ENCODE measurements around the gene TRAPPC10.

Gene TRAPPC10

GRCh38 chr21:43966946-43967512, 45.1 kb upstream of the TRAPPC10 start:
- H3K4me3 ChIP-seq (ENCODE audit: low read length): no peak overlapping the region
- no peaks in the 10 kb centered on the region for H3K9me3 ChIP-seq (ENCODE audit: control insufficient read depth, insufficient read depth, low read length)
- H3K27me3 ChIP-seq (ENCODE audit: control insufficient read depth, low read length): no peaks in the 10 kb centered on the region
- no peak for TF ChIP-seq EZH2phosphoT487 (IDR thresholded peaks at IDR 0.05; ENCODE audit: borderline replicate concordance, low read length)
- TF ChIP-seq, protein P1, sequence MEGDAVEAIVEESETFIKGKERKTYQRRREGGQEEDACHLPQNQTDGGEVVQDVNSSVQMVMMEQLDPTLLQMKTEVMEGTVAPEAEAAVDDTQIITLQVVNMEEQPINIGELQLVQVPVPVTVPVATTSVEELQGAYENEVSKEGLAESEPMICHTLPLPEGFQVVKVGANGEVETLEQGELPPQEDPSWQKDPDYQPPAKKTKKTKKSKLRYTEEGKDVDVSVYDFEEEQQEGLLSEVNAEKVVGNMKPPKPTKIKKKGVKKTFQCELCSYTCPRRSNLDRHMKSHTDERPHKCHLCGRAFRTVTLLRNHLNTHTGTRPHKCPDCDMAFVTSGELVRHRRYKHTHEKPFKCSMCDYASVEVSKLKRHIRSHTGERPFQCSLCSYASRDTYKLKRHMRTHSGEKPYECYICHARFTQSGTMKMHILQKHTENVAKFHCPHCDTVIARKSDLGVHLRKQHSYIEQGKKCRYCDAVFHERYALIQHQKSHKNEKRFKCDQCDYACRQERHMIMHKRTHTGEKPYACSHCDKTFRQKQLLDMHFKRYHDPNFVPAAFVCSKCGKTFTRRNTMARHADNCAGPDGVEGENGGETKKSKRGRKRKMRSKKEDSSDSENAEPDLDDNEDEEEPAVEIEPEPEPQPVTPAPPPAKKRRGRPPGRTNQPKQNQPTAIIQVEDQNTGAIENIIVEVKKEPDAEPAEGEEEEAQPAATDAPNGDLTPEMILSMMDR (IDR thresholded peaks at IDR 0.05; ENCODE audit: low read depth, low read length, poor library complexity, severe bottlenecking): no peak
- no peaks in the 10 kb centered on the region for H3F3A ChIP-seq (ENCODE audit: control insufficient read depth, insufficient read depth)
- H3K4me2 ChIP-seq (ENCODE audit: low read length): no peak overlapping the region
- peaks cover 8% of the 10 kb centered on the region; the same call in 1 of the 2 replicates for H3K36me3 ChIP-seq (ENCODE audit: control insufficient read depth, low read length)
- H3K4me1 ChIP-seq (ENCODE audit: control insufficient read depth, low read length): no peaks in the 10 kb centered on the region
- no peak overlapping the region for H3K27ac ChIP-seq (ENCODE audit: low read depth, low read length)
- no peaks in the 10 kb centered on the region for H4K20me1 ChIP-seq (ENCODE audit: control insufficient read depth, insufficient read depth, low read depth, low read length)
- H3K9me2 ChIP-seq (replicated peaks; ENCODE audit: control insufficient read depth, low read length): no peaks in the 10 kb centered on the region
- no peaks in the 10 kb centered on the region for H3K79me2 ChIP-seq (ENCODE audit: control insufficient read depth, low read length)

- TF ChIP-seq, protein P1 (IDR thresholded peaks at IDR 0.05; ENCODE audit: low read depth, low read length, poor library complexity, severe bottlenecking): no peak
- TF ChIP-seq EZH2phosphoT487 (IDR thresholded peaks at IDR 0.05; ENCODE audit: borderline replicate concordance, low read length): no peak
- Histone ChIP-seq H3K27me3 (ENCODE audit: control insufficient read depth, low read length) (no peaks in the 10 kb centered on the region), H3K79me2 (ENCODE audit: control insufficient read depth, low read length) (no peaks in the 10 kb centered on the region), H4K20me1 (ENCODE audit: control insufficient read depth, insufficient read depth, low read depth, low read length) (no peaks in the 10 kb centered on the region), H3K36me3 (ENCODE audit: control insufficient read depth, low read length) (peaks cover 8% of the 10 kb centered on the region; the same call in 1 of the 2 replicates), H3F3A (ENCODE audit: control insufficient read depth, insufficient read depth) (no peaks in the 10 kb centered on the region), H3K9me3 (ENCODE audit: control insufficient read depth, insufficient read depth, low read length) (no peaks in the 10 kb centered on the region), H3K4me1 (ENCODE audit: control insufficient read depth, low read length) (no peaks in the 10 kb centered on the region), H3K4me3 (ENCODE audit: low read length) (no peak overlapping the region), H3K4me2 (ENCODE audit: low read length) (no peak overlapping the region), H3K9me2 (replicated peaks; ENCODE audit: control insufficient read depth, low read length) (no peaks in the 10 kb centered on the region), H3K27ac (ENCODE audit: low read depth, low read length) (no peak overlapping the region)
Measured at GRCh38 chr21:43967981-43968380, 44.1 kb upstream of the TRAPPC10 start.

GRCh38 chr21:43968410-43969114, 43.5 kb upstream of the TRAPPC10 start:
- TF ChIP-seq EZH2phosphoT487 (IDR thresholded peaks at IDR 0.05; ENCODE audit: borderline replicate concordance, low read length): no peak
- TF ChIP-seq, protein P1 (IDR thresholded peaks at IDR 0.05; ENCODE audit: low read depth, low read length, poor library complexity, severe bottlenecking): no peak
- H3K36me3 ChIP-seq (ENCODE audit: control insufficient read depth, low read length): peaks cover 8% of the 10 kb centered on the region; the same call in 1 of the 2 replicates

More at GRCh38 chr21:43968410-43969114, 43.5 kb upstream of the TRAPPC10 start:
- H3K9me3 ChIP-seq (ENCODE audit: control insufficient read depth, insufficient read depth, low read length): no peaks in the 10 kb centered on the region
- H3K27me3 ChIP-seq (ENCODE audit: control insufficient read depth, low read length): no peaks in the 10 kb centered on the region
- H4K20me1 ChIP-seq (ENCODE audit: control insufficient read depth, insufficient read depth, low read depth, low read length): no peaks in the 10 kb centered on the region
- H3K27ac ChIP-seq (ENCODE audit: low read depth, low read length): no peak overlapping the region
- no peaks in the 10 kb centered on the region for H3K4me1 ChIP-seq (ENCODE audit: control insufficient read depth, low read length)
- no peak overlapping the region for H3K4me3 ChIP-seq (ENCODE audit: low read length)
- no peak overlapping the region for H3K4me2 ChIP-seq (ENCODE audit: low read length)
- H3K9me2 ChIP-seq (replicated peaks; ENCODE audit: control insufficient read depth, low read length): no peaks in the 10 kb centered on the region
- no peaks in the 10 kb centered on the region for H3F3A ChIP-seq (ENCODE audit: control insufficient read depth, insufficient read depth)
- H3K79me2 ChIP-seq (ENCODE audit: control insufficient read depth, low read length): no peaks in the 10 kb centered on the region
